ENCODE measurements around the gene CMTM4. TPM values are rescaled to one million over a fixed set of nuclear protein-coding genes. Genes with fewer than 3 reads are reported as not detected.

CMTM4 gene
- total RNA-seq, 4 donors from 2014 or later, result 6.1 to 41.5 (median 15.1) TPM

- TF ChIP-seq, protein P1, sequence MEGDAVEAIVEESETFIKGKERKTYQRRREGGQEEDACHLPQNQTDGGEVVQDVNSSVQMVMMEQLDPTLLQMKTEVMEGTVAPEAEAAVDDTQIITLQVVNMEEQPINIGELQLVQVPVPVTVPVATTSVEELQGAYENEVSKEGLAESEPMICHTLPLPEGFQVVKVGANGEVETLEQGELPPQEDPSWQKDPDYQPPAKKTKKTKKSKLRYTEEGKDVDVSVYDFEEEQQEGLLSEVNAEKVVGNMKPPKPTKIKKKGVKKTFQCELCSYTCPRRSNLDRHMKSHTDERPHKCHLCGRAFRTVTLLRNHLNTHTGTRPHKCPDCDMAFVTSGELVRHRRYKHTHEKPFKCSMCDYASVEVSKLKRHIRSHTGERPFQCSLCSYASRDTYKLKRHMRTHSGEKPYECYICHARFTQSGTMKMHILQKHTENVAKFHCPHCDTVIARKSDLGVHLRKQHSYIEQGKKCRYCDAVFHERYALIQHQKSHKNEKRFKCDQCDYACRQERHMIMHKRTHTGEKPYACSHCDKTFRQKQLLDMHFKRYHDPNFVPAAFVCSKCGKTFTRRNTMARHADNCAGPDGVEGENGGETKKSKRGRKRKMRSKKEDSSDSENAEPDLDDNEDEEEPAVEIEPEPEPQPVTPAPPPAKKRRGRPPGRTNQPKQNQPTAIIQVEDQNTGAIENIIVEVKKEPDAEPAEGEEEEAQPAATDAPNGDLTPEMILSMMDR (IDR thresholded peaks at IDR 0.05), result no peak
- TF ChIP-seq POLR2A (IDR thresholded peaks at IDR 0.05), result no peak
- Histone ChIP-seq H3K4me3 (no peak overlapping the region), H3K4me1 (peaks cover 0 to 7% of the 10 kb centered on the region in 2 donors), H3K36me3 (no peaks in the 10 kb centered on the region), H3K27ac (peak overlapping the region; percentile 44 to 72), H3K9me3 (peaks cover 0 to under 1% of the 10 kb centered on the region in 2 donors), H3K27me3 (no peaks in the 10 kb centered on the region)
- intact Hi-C loops (cut with DNase I; ENCODE audit: low total_unique reads), result no loop called here
- no peak for DNase-seq
These were observed 9.9 kb upstream of the CMTM4 start for GRCh38 chr16:66706506-66706880.

DNA sequence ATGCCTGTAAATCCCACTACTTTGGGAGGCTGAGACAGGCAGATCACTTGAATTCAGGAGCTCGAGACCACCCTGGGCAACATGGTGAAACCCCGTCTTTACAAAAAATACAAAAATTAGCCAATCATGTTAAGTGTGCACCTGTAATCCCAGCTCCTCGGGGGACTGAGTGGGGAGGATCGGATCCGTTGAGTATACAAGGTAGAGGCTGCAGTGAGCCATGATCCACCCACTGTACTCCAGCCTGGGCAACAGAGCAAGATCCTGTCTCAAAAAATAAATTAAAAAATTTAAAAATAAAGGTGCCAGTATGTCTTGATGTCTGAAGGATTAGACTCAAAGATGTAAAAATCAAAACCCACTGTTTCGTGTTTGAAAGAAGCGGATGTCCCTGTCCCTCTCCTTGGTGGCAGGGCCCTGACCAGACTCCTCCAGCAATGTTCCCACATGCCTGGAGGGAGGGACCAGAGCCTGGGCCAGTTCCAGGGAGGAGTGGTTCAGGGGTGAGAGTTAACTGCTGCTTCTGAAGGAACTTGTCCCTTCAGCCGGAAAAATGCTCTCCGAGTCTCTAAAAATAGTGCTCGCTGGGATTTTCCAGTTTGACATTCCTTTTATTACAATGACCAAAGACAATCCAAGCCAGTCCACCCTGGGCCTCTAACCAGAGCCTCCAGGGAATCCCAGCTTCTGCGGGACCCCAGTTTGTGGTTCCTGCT lies 9.4 kb upstream of the CMTM4 start:
- Histone ChIP-seq H3K36me3 (no peaks in the 10 kb centered on the region), H3K4me1 (peaks cover 0 to 7% of the 10 kb centered on the region in 2 donors), H3K9me3 (no peaks in the 10 kb centered on the region), H3K27ac (peak overlapping the region; percentile 44 to 72), H3K27me3 (no peaks in the 10 kb centered on the region), H3K4me3 (no peak overlapping the region)
- DNase-seq, result peak; percentile 48 to 56
- intact Hi-C loops (cut with DNase I; ENCODE audit: low total_unique reads), result no loop called here
- TF ChIP-seq, protein P1 (IDR thresholded peaks at IDR 0.05), result no peak
- no peak for TF ChIP-seq POLR2A (IDR thresholded peaks at IDR 0.05)

DNA sequence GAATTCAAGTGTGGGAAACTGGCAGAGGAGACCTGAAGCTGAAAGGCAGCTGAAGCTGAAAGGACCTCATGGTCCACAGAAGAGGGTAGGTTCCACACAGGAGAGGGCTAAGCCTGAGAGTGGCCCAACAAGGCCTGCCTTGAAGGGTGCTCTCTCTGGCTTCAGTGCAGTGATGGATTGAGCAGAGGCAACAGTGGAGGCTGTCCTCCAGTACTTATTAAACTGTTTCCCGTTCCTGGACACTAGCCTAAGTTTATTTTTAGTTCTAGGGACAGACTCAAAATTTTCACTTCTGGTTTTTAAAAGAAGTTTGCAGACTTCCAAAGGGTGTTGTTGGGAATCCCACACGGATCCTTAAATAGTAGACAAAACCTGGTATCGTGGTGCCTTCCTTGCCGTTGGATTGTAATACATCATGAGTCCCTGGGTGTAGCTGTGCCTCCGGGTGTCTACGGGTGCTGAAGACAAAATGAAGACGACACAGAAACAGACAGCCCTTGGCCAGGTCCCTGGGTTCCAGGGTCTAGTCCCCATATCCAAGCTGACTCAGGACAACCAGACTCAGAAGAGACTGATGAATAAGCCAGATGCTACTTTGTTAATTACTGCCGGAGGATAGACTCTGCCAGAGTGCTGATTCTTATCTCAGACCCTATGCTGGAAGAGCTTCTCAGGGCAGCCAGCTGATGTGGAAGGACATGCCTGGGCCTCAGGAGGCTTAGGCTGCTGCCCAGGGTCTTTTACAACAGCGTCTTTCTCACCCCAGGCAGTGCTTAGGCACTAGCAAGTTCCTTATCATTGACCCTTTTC lies 7.1 kb upstream of the CMTM4 start:
- Histone ChIP-seq H3K4me3 (no peak overlapping the region), H3K36me3 (no peaks in the 10 kb centered on the region), H3K9me3 (no peaks in the 10 kb centered on the region), H3K27ac (peak overlapping the region; percentile 5 to 49), H3K27me3 (no peaks in the 10 kb centered on the region), H3K4me1 (peaks cover 0 to 7% of the 10 kb centered on the region in 2 donors)
- TF ChIP-seq POLR2A (IDR thresholded peaks at IDR 0.05), result no peak
- TF ChIP-seq, protein P1 (IDR thresholded peaks at IDR 0.05), result no peak
- DNase-seq, result no peak
- intact Hi-C loops (cut with DNase I; ENCODE audit: low total_unique reads), result no loop called here

DNA sequence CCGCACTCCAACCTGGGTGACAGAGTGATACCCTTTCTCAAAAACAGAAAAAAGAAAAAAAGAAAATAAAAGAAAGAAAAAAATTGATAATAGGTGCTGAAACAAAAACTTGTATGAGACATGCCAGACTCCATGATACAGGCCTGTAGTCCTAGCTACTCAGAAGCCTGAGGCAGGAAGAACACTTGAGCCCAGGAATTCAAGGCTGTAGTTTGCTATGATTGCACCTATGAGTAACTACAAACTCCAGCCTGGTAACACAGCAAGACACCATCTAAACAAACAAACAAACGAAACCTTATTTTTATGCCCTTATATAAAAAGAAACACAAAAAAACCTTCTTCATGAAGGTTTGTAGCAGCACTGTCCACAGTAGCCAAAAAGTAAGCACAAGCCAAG lies 5.0 kb upstream of the CMTM4 start:
- intact Hi-C loops (cut with DNase I; ENCODE audit: low total_unique reads), result no loop called here
- no peak for DNase-seq
- Histone ChIP-seq H3K4me1 (peaks cover 0 to 7% of the 10 kb centered on the region in 2 donors), H3K4me3 (no peak overlapping the region), H3K36me3 (no peaks in the 10 kb centered on the region), H3K9me3 (no peaks in the 10 kb centered on the region), H3K27me3 (no peaks in the 10 kb centered on the region), H3K27ac (no peak overlapping the region)
- TF ChIP-seq, protein P1 (IDR thresholded peaks at IDR 0.05), result no peak
- TF ChIP-seq POLR2A (IDR thresholded peaks at IDR 0.05), result no peak

DNA sequence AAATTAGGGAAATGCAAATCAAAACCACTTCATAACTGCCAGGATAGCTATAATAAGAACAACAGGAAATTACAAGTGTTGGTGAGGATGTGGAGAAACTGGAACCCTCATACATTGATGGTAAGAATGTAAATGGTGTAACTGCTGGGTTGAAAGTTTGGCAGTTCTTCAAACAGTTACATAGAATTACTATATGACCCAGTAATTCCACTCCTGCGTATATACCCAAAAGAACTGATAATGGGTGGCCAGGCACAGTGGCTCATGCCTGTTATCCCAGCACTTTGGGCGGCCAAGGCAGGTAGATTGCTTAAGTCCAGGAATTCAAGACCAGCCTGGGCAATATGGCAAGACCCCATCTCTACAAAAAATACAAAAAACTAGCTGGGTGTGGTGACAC lies 4.5 kb upstream of the CMTM4 start:
- H3K9me3 ChIP-seq, result no peaks in the 10 kb centered on the region
- H3K27ac ChIP-seq, result no peak overlapping the region
- no peak overlapping the region for H3K4me3 ChIP-seq
- intact Hi-C loops (cut with DNase I; ENCODE audit: low total_unique reads), result no loop called here
- H3K27me3 ChIP-seq, result no peaks in the 10 kb centered on the region
- DNase-seq, result no peak
- TF ChIP-seq POLR2A (IDR thresholded peaks at IDR 0.05), result no peak
- TF ChIP-seq, protein P1 (IDR thresholded peaks at IDR 0.05), result no peak
- no peaks in the 10 kb centered on the region for H3K36me3 ChIP-seq
- H3K4me1 ChIP-seq, result peaks cover 0 to 9% of the 10 kb centered on the region in 2 donors

All from uterus (tissue), 4 donors.